GM19238 (cell line): ENCODE data around the gene CTNNBL1.

ENCODE experiments used
- DNase-seq: peaks from one replicate; pipeline ENCODE4 v3.0.0; 2011; ENCODE audit warnings: low spot score; ENCODE audit not compliant: insufficient read length

CTNNBL1 gene

GRCh38 chr20:37898233-37899104, 204.6 kb downstream of the CTNNBL1 start:
- DNase-seq, result no peak

- DNase-seq, result no peak
These were observed 205.5 kb downstream of the CTNNBL1 start for GRCh38 chr20:37899105-37900045.

GRCh38 chr20:37901240-37901639, 207.4 kb downstream of the CTNNBL1 start:
- DNase-seq, result no peak

- no peak for DNase-seq
These were observed 208.0 kb downstream of the CTNNBL1 start for GRCh38 chr20:37901654-37902503.

- no peak for DNase-seq
These were observed 208.9 kb downstream of the CTNNBL1 start, which contains the start of gene VSTM2L for GRCh38 chr20:37902504-37903313. TSS of gene VSTM2L (plus strand) at chr20:37903127. CDS start at chr20:37903351, 224 bp downstream.

GRCh38 chr20:37903317-37904007, 209.6 kb downstream of the CTNNBL1 start:
- DNase-seq, result no peak

GRCh38 chr20:37904008-37904642, 210.3 kb downstream of the CTNNBL1 start:
- DNase-seq, result no peak

- no peak for DNase-seq
These were observed 211.1 kb downstream of the CTNNBL1 start for GRCh38 chr20:37904845-37905373.

- no peak for DNase-seq
These were observed 212.1 kb downstream of the CTNNBL1 start for GRCh38 chr20:37905671-37906613.

- no peak for DNase-seq
These were observed 213.5 kb downstream of the CTNNBL1 start for GRCh38 chr20:37907330-37907676.

- no peak for DNase-seq
These were observed 214.0 kb downstream of the CTNNBL1 start for GRCh38 chr20:37907677-37908401.

- no peak for DNase-seq
These were observed 217.4 kb downstream of the CTNNBL1 start for GRCh38 chr20:37911261-37911660.

GRCh38 chr20:37911838-37912281, 218.0 kb downstream of the CTNNBL1 start:
- DNase-seq, result no peak

- no peak for DNase-seq
These were observed 219.0 kb downstream of the CTNNBL1 start for GRCh38 chr20:37912874-37913273.

GRCh38 chr20:37913567-37914366, 219.9 kb downstream of the CTNNBL1 start:
- no peak for DNase-seq

- no peak for DNase-seq
These were observed 220.5 kb downstream of the CTNNBL1 start for GRCh38 chr20:37914367-37914671.
